HCEC 1CT (cell line): ENCODE data around the gene DIS3L2.
"Not testable (repeated sequence)": the region's sequence is repeated elsewhere in the genome, so short reads cannot be mapped to it uniquely, and the experiment has no call there.

Experiments used
- DNase-seq: peaks from one replicate; pipeline ENCODE4 v3.0.0-alpha.2; 2017

DIS3L2 gene

DNA sequence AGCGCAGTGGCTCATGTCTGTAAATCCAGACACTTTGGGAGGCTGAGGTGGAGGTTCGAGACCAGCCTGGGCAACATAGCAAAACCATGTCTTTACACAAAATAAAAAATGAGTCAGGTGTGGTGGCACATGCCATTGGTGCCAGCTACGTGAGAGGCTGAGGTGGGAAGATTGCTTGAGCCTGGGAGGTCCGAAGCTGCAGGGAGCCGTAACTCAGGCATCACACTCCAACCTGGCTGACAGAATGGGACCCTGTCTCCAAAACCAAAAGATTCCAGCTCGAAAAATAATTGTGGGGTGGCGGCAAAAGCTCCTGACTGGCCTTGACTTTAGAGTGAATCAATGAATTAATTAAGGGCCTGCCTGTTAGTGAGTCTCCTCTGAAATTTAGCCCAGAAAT, 415.8 kb downstream of the DIS3L2 start:
- no peak for DNase-seq

- no peak for DNase-seq
Measured at GRCh38 chr2:232377841-232378734, 416.6 kb downstream of the DIS3L2 start.

GRCh38 chr2:232378735-232379151, 417.2 kb downstream of the DIS3L2 start, which contains the start of gene ALPP:
Gene ALPP (plus strand): TSS chr2:232378751. CDS start chr2:232378803, 52 bp downstream.
- DNase-seq = not testable (repeated sequence)

- DNase-seq = not testable (repeated sequence)
Measured at GRCh38 chr2:232379610-232380590, 418.4 kb downstream of the DIS3L2 start.

- not testable (repeated sequence) for DNase-seq
Measured at GRCh38 chr2:232381204-232382031, 419.9 kb downstream of the DIS3L2 start.

GRCh38 chr2:232382331-232383225, 421.1 kb downstream of the DIS3L2 start:
- no peak for DNase-seq

- DNase-seq = no peak
Measured at GRCh38 chr2:232384466-232384865, 423.0 kb downstream of the DIS3L2 start.

- not testable (repeated sequence) for DNase-seq
Measured at GRCh38 chr2:232385058-232385457, 423.5 kb downstream of the DIS3L2 start.

- peak; percentile 55 for DNase-seq
Measured at GRCh38 chr2:232385660-232386489, 424.4 kb downstream of the DIS3L2 start.

- no peak for DNase-seq
Measured at GRCh38 chr2:232386490-232386739, 424.9 kb downstream of the DIS3L2 start.
